Measurements from ENCODE around the gene MYBPHL. TPM values are rescaled to one million over a fixed set of nuclear protein-coding genes. Genes with fewer than 3 reads are reported as not detected.
"Not testable (repeated sequence)": the region's sequence is repeated elsewhere in the genome, so short reads cannot be mapped to it uniquely, and the experiment has no call there.

MYBPHL gene
- total RNA-seq, 1 donor from 2014 or later = not detected

GRCh38 chr1:109307274-109308021 is 637 bp upstream of the MYBPHL start:
- no peak for DNase-seq (ENCODE audit: low read depth)

GRCh38 chr1:109305991-109306390 is 820 bp downstream of the MYBPHL start:
- DNase-seq (ENCODE audit: low read depth) = not testable (repeated sequence)

- no peak for DNase-seq (ENCODE audit: low read depth)
These were observed 2.4 kb downstream of the MYBPHL start for GRCh38 chr1:109304226-109304920.

- no peak for DNase-seq (ENCODE audit: low read depth)
These were observed 4.9 kb downstream of the MYBPHL start for GRCh38 chr1:109301874-109302273.

- peak; percentile 21 for DNase-seq (ENCODE audit: low read depth)
These were observed 6.1 kb downstream of the MYBPHL start for GRCh38 chr1:109300650-109301151.

- no peak for DNase-seq (ENCODE audit: low read depth)
These were observed 7.1 kb downstream of the MYBPHL start for GRCh38 chr1:109299558-109300343.

- DNase-seq (ENCODE audit: low read depth) = peak; percentile 85
These were observed 7.9 kb downstream of the MYBPHL start for GRCh38 chr1:109298666-109299557.

- no peak for DNase-seq (ENCODE audit: low read depth)
These were observed 10.0 kb downstream of the MYBPHL start for GRCh38 chr1:109296782-109297181.

GRCh38 chr1:109295712-109296415 is 10.9 kb downstream of the MYBPHL start:
- DNase-seq (ENCODE audit: low read depth) = no peak

GRCh38 chr1:109294481-109294880 is 12.3 kb downstream of the MYBPHL start:
- no peak for DNase-seq (ENCODE audit: low read depth)

GRCh38 chr1:109293026-109293425 is 13.8 kb downstream of the MYBPHL start:
- DNase-seq (ENCODE audit: low read depth) = no peak

GRCh38 chr1:109292364-109292763 is 14.4 kb downstream of the MYBPHL start:
- no peak for DNase-seq (ENCODE audit: low read depth)

GRCh38 chr1:109290998-109291397 is 15.8 kb downstream of the MYBPHL start:
- DNase-seq (ENCODE audit: low read depth) = no peak

- no peak for DNase-seq (ENCODE audit: low read depth)
These were observed 16.7 kb downstream of the MYBPHL start for GRCh38 chr1:109290137-109290536.

GRCh38 chr1:109286762-109287161 is 20.0 kb downstream of the MYBPHL start:
- DNase-seq (ENCODE audit: low read depth) = not testable (repeated sequence)

- DNase-seq (ENCODE audit: low read depth) = peak; percentile 32
These were observed 22.8 kb downstream of the MYBPHL start for GRCh38 chr1:109283748-109284600.

GRCh38 chr1:109282952-109283747 is 23.7 kb downstream of the MYBPHL start, which contains the start of gene PSRC1:
Gene PSRC1 (minus strand): TSS chr1:109283145.
- peak; percentile 88 for DNase-seq (ENCODE audit: low read depth)

GRCh38 chr1:109282497-109282951 is 24.3 kb downstream of the MYBPHL start:
- DNase-seq (ENCODE audit: low read depth) = no peak
